Measurements from ENCODE around the gene NET1. TPM values are rescaled to one million over a fixed set of nuclear protein-coding genes. Genes with fewer than 3 reads are reported as not detected.
"Not testable (repeated sequence)": the region's sequence is repeated elsewhere in the genome, so short reads cannot be mapped to it uniquely, and the experiment has no call there.

NET1 gene
- total RNA-seq, 1 donor from 2014 or later: 57.7 TPM

DNA sequence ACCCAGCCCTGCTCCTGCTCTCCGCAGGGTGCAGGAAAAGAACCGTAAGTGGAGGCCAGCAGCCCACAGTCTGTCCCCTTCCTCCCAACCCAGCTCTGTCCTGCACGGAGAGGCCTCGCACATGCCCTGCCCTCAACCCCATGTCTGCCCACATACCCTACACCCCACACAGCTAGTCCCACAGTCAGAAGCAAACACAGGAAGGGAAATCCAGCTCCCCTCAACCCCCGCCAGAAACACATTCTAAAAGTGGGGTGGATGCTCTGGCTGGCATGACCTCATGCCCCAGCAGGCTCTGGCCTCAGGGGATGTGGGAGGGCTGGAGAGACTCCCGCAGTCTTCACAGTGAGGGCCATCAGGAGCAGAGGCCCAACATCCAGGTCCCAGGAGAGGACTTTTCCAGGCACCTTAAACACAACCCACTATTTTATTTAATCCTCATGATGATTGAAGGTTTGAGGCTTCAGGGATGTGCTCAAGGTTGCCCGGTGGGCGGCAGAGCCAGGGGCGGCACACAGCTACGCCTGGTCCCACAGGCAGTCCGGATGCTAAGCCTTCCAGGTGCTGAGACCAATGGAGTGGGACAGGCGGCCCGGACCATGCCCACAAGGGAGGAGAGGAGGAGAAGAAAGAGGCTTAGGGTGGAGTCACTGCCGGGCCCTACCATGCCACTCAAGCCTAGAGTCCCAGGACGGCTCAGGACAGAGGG is 57.1 kb downstream of the NET1 start:
- peaks cover 12% of the 10 kb centered on the region for H3K36me3 Mint-ChIP-seq (ENCODE audit: low read depth, unreplicated experiment)
- no peak for DNase-seq (ENCODE audit: low spot score)
- H3K9me3 Mint-ChIP-seq (ENCODE audit: unreplicated experiment): peaks cover 4% of the 10 kb centered on the region

GRCh38 chr10:5470062-5470751 is 57.9 kb downstream of the NET1 start:
- TF ChIP-seq CTCF (IDR thresholded peaks at IDR 0.05; ENCODE audit: unreplicated experiment): no peak
- peaks cover 12% of the 10 kb centered on the region for H3K36me3 Mint-ChIP-seq (ENCODE audit: low read depth, unreplicated experiment)
- no peak for DNase-seq (ENCODE audit: low spot score)
- peaks cover 4% of the 10 kb centered on the region for H3K9me3 Mint-ChIP-seq (ENCODE audit: unreplicated experiment)
- H3K27me3 Mint-ChIP-seq (ENCODE audit: unreplicated experiment): peaks cover 10% of the 10 kb centered on the region
- H3K27ac Mint-ChIP-seq (ENCODE audit: unreplicated experiment): no peak overlapping the region
- no peak overlapping the region for H3K4me3 Mint-ChIP-seq (ENCODE audit: unreplicated experiment)
- H3K4me1 Mint-ChIP-seq (ENCODE audit: unreplicated experiment): peaks cover 26% of the 10 kb centered on the region

More for the DNA sequence above, 57.1 kb downstream of the NET1 start:
- no peak for TF ChIP-seq CTCF (IDR thresholded peaks at IDR 0.05; ENCODE audit: unreplicated experiment)
- peaks cover 10% of the 10 kb centered on the region for H3K27me3 Mint-ChIP-seq (ENCODE audit: unreplicated experiment)
- H3K4me1 Mint-ChIP-seq (ENCODE audit: unreplicated experiment): peaks cover 26% of the 10 kb centered on the region
- H3K27ac Mint-ChIP-seq (ENCODE audit: unreplicated experiment): no peak overlapping the region
- no peak overlapping the region for H3K4me3 Mint-ChIP-seq (ENCODE audit: unreplicated experiment)

DNA sequence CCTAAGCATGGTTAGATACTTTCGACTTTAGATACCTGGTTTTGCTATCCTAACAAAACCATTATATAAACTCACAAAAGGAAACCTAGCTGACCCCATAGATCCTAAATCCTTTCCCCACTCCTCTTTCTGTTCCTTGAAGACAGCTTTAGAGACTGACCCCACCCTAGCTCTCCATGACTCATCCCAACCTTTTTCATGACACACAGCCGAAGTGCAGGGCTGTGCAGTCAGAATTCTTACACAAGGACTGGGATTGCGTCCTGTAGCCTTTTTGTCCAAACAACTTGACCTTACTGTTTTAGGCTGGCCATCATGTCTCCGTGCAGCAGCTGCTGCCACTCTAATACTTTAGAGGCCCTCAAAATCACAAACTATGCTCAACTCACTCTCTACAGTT is 62.3 kb downstream of the NET1 start:
- DNase-seq (ENCODE audit: low spot score); H3K27me3 Mint-ChIP-seq (ENCODE audit: unreplicated experiment); H3K9me3 Mint-ChIP-seq (ENCODE audit: unreplicated experiment); H3K4me3 Mint-ChIP-seq (ENCODE audit: unreplicated experiment); H3K27ac Mint-ChIP-seq (ENCODE audit: unreplicated experiment): not testable (repeated sequence)
- peaks cover 15% of the 10 kb centered on the region for H3K36me3 Mint-ChIP-seq (ENCODE audit: low read depth, unreplicated experiment)
- H3K4me1 Mint-ChIP-seq (ENCODE audit: unreplicated experiment): peaks cover 18% of the 10 kb centered on the region

DNA sequence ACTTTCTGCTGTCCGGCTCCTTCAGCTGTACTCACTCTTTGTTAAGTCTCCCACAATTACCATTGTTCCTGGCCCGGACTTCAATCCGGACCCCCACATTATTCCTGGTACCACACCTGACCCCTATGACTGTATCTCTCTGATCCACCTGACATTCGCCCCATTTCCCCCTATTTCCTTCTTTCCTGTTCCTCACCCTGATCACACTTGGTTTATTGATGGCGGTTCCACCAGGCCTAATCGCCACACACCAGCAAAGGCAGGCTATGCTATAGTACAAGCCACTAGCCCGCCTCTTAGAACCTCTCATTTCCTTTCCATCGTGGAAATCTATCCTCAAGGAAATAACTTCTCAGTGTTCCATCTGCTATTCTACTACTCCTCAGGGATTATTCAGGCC is 62.7 kb downstream of the NET1 start:
- Mint-ChIP-seq H3K4me1 (ENCODE audit: unreplicated experiment) (peaks cover 20% of the 10 kb centered on the region), H3K36me3 (ENCODE audit: low read depth, unreplicated experiment) (peaks cover 15% of the 10 kb centered on the region)
- H3K9me3 Mint-ChIP-seq (ENCODE audit: unreplicated experiment); DNase-seq (ENCODE audit: low spot score); H3K27me3 Mint-ChIP-seq (ENCODE audit: unreplicated experiment); H3K4me3 Mint-ChIP-seq (ENCODE audit: unreplicated experiment); H3K27ac Mint-ChIP-seq (ENCODE audit: unreplicated experiment): not testable (repeated sequence)

GRCh38 chr10:5475974-5476807 is 63.8 kb downstream of the NET1 start:
- not testable (repeated sequence) for H3K4me3 Mint-ChIP-seq (ENCODE audit: unreplicated experiment); H3K27me3 Mint-ChIP-seq (ENCODE audit: unreplicated experiment); H3K9me3 Mint-ChIP-seq (ENCODE audit: unreplicated experiment); DNase-seq (ENCODE audit: low spot score)
- H3K36me3 Mint-ChIP-seq (ENCODE audit: low read depth, unreplicated experiment): peaks cover 15% of the 10 kb centered on the region
- peaks cover 25% of the 10 kb centered on the region for H3K4me1 Mint-ChIP-seq (ENCODE audit: unreplicated experiment)
- H3K27ac Mint-ChIP-seq (ENCODE audit: unreplicated experiment): peak overlapping the region; percentile 10

- Mint-ChIP-seq H3K36me3 (ENCODE audit: low read depth, unreplicated experiment) (peaks cover 12% of the 10 kb centered on the region), H3K27ac (ENCODE audit: unreplicated experiment) (peak overlapping the region; percentile 10), H3K9me3 (ENCODE audit: unreplicated experiment) (peaks cover 2% of the 10 kb centered on the region), H3K27me3 (ENCODE audit: unreplicated experiment) (peaks cover 7% of the 10 kb centered on the region), H3K4me1 (ENCODE audit: unreplicated experiment) (peaks cover 28% of the 10 kb centered on the region), H3K4me3 (ENCODE audit: unreplicated experiment) (no peak overlapping the region)
- TF ChIP-seq CTCF (IDR thresholded peaks at IDR 0.05; ENCODE audit: unreplicated experiment): no peak
- DNase-seq (ENCODE audit: low spot score): no peak
These were observed 64.7 kb downstream of the NET1 start for GRCh38 chr10:5476918-5477525.

All from endothelial cell (in vitro differentiated cells).